WTC11 (cell line): ENCODE data around the gene DIO3. TPM values are rescaled to one million over a fixed set of nuclear protein-coding genes. Genes with fewer than 3 reads are reported as not detected.

Experiments used
- ATAC-seq: fragments of 200-7000 bp; cut with Tn5 transposase; 2 replicates; pipeline ENCODE4 v1.10.0; 2021; ENCODE audit warnings: mild to moderate bottlenecking, moderate library complexity
- CTCF ChIA-PET: fragments of 300-600 bp; sonication (Branson Sonifier 250); formaldehyde crosslinking; loops from one replicate; lab custom pipeline; 2021; ENCODE audit warnings: antibody characterized with exemption; lab: Charles Lee
- POLR2A ChIA-PET: fragments of 350-600 bp; sonication (Branson Sonifier 250); formaldehyde crosslinking; loops from one replicate; lab custom pipeline; 2021; ENCODE audit warnings: antibody characterized with exemption; lab: Charles Lee
- DNase-seq: peaks from one replicate; pipeline ENCODE4 v3.0.0; 2021; ENCODE audit warnings: low spot score
- H3K27ac Mint-ChIP-seq: 2 replicates; pipeline ENCODE4 v1.8.0; 2021; ENCODE audit warnings: mixed read lengths
- H3K27me3 Mint-ChIP-seq: 2 replicates; pipeline ENCODE4 v1.8.0; 2021; ENCODE audit warnings: low read depth, mild to moderate bottlenecking, moderate library complexity, mixed read lengths
- H3K36me3 Mint-ChIP-seq: 2 replicates; pipeline ENCODE4 v1.8.0; 2021; ENCODE audit warnings: mixed read lengths
- H3K4me1 Mint-ChIP-seq: 2 replicates; pipeline ENCODE4 v1.8.0; 2022; ENCODE audit warnings: mixed read lengths
- H3K4me3 Mint-ChIP-seq: 2 replicates; pipeline ENCODE4 v1.8.0; 2021; ENCODE audit warnings: mild to moderate bottlenecking, moderate library complexity, mixed read lengths
- H3K9me3 Mint-ChIP-seq: 2 replicates; pipeline ENCODE4 v1.8.0; 2021; ENCODE audit warnings: mixed read lengths
- ATF1 ChIP-seq: sonication (generic); formaldehyde crosslinking; IDR thresholded peaks from 2 replicates; pipeline ENCODE4 v1.8.1; 2023; ENCODE audit warnings: mild to moderate bottlenecking, moderate library complexity, missing genetic modification reagents
- ELF4 ChIP-seq: sonication (generic); formaldehyde crosslinking; IDR thresholded peaks from 2 replicates; pipeline ENCODE4 v1.8.1; 2022; ENCODE audit warnings: low read depth, mild to moderate bottlenecking, moderate library complexity, missing genetic modification reagents
- GRHL2 ChIP-seq: fragments of 250-450 bp; sonication (Bioruptor Pico); IDR thresholded peaks from 2 replicates; pipeline ENCODE4 v1.8.0; 2022; ENCODE audit warnings: mild to moderate bottlenecking, moderate library complexity; ENCODE audit not compliant: insufficient replicate concordance, severe bottlenecking
- JUN ChIP-seq: sonication (generic); formaldehyde crosslinking; IDR thresholded peaks from 2 replicates; pipeline ENCODE4 v1.8.0; 2023; ENCODE audit warnings: mild to moderate bottlenecking, missing genetic modification reagents
- MYBL2 ChIP-seq: sonication (generic); formaldehyde crosslinking; IDR thresholded peaks from 2 replicates; pipeline ENCODE4 v1.8.1; 2023; ENCODE audit warnings: mild to moderate bottlenecking, moderate library complexity, missing genetic modification reagents
- PRRX2 ChIP-seq: fragments of 250-450 bp; sonication (Bioruptor Pico); IDR thresholded peaks from 2 replicates; pipeline ENCODE4 v1.8.0; 2021; ENCODE audit warnings: mild to moderate bottlenecking
- SMAD4 ChIP-seq: sonication (generic); formaldehyde crosslinking; IDR thresholded peaks from 2 replicates; pipeline ENCODE4 v1.8.0; 2022; ENCODE audit warnings: mild to moderate bottlenecking, missing genetic modification reagents
- SP1 ChIP-seq: sonication (generic); formaldehyde crosslinking; conservative IDR thresholded peaks from 2 replicates; pipeline ENCODE4 v1.8.1; 2022; ENCODE audit warnings: missing genetic modification reagents
- TCF7 ChIP-seq: sonication (generic); formaldehyde crosslinking; IDR thresholded peaks from 2 replicates; pipeline ENCODE4 v1.8.0; 2022; ENCODE audit warnings: mild to moderate bottlenecking, low read depth, missing genetic modification reagents, moderate library complexity
- ZNF121 ChIP-seq: sonication (generic); formaldehyde crosslinking; IDR thresholded peaks from 2 replicates; pipeline ENCODE4 v1.8.0; 2023; ENCODE audit warnings: missing genetic modification reagents
- total RNA-seq: library from RNA; stranded (reverse); gene quantifications from 3 replicates; pipeline ENCODE4 v1.2.3, GENCODE V29; 2021
- TF ChIP-seq, protein P1 (sequence below): fragments of 250-450 bp; sonication (Bioruptor Pico); IDR thresholded peaks from 2 replicates; pipeline ENCODE4 v1.9.0; 2021; ENCODE audit warnings: mild to moderate bottlenecking
- TF ChIP-seq, protein P2 (sequence below): fragments of 250-450 bp; sonication (Bioruptor Pico); IDR thresholded peaks from 2 replicates; pipeline ENCODE4 v1.9.0; 2021; ENCODE audit warnings: moderate library complexity, mild to moderate bottlenecking, inconsistent platforms, borderline replicate concordance
- TF ChIP-seq, protein P3 (sequence below): sonication (generic); formaldehyde crosslinking; IDR thresholded peaks from 2 replicates; pipeline ENCODE4 v1.8.0; 2022; ENCODE audit warnings: mild to moderate bottlenecking, missing genetic modification reagents
- TF ChIP-seq, protein P4 (sequence below): sonication (generic); formaldehyde crosslinking; IDR thresholded peaks from 2 replicates; pipeline ENCODE4 v1.8.0; 2022; ENCODE audit warnings: mild to moderate bottlenecking, missing genetic modification reagents
- TF ChIP-seq, protein P5 (sequence below): sonication (generic); formaldehyde crosslinking; IDR thresholded peaks from 2 replicates; pipeline ENCODE4 v1.8.0; 2023; ENCODE audit warnings: missing genetic modification reagents
- TF ChIP-seq, protein P6 (sequence below): sonication (generic); formaldehyde crosslinking; IDR thresholded peaks from 2 replicates; pipeline ENCODE4 v1.8.0; 2023; ENCODE audit warnings: missing genetic modification reagents, mild to moderate bottlenecking, borderline replicate concordance
- TF ChIP-seq, protein P7 (sequence below): sonication (generic); formaldehyde crosslinking; IDR thresholded peaks from 2 replicates; pipeline ENCODE4 v1.8.0; 2022; ENCODE audit warnings: missing genetic modification reagents
- TF ChIP-seq, protein P8 (sequence below): sonication (generic); formaldehyde crosslinking; IDR thresholded peaks from 2 replicates; pipeline ENCODE4 v1.8.1; 2022; ENCODE audit warnings: mild to moderate bottlenecking, moderate library complexity, missing genetic modification reagents

The DIO3 gene
- total RNA-seq, 1 experiment from 2014 or later = 0.52 TPM

DNA sequence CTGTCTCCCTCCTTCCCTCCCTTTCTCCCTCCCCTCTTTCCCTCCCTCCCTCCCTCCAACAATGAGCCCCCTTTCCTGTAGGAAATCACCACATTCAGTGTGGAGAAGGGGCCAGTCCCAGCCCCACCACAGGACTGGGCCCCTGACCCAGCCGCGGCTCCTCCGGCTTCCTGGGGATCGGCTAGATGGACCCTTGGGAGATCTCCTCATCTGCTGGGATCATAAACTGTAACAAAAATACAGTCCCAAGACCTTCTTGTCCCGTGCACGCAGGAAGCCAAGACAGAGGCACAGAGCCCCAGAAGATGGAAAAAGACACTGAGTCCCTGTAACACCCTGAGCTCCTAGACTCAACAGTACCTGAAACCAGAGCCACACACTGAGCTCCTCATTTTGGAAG is 23.9 kb downstream of the DIO3 start:
- ChIA-PET CTCF (no interaction called here), POLR2A (no interaction called here)
- no peaks in the 10 kb centered on the region for H3K4me1 Mint-ChIP-seq
- no peak overlapping the region for H3K4me3 Mint-ChIP-seq
- no peaks in the 10 kb centered on the region for H3K9me3 Mint-ChIP-seq
- no peaks in the 10 kb centered on the region for H3K36me3 Mint-ChIP-seq
- no peak for TF ChIP-seq TCF7 (CRISPR knock-in tag)
- TF ChIP-seq, protein P1, sequence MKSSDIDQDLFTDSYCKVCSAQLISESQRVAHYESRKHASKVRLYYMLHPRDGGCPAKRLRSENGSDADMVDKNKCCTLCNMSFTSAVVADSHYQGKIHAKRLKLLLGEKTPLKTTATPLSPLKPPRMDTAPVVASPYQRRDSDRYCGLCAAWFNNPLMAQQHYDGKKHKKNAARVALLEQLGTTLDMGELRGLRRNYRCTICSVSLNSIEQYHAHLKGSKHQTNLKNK (CRISPR knock-in tag) = no peak
- TF ChIP-seq ELF4 = no peak
- no peak for TF ChIP-seq SP1 (CRISPR knock-in tag)
- TF ChIP-seq SMAD4 (CRISPR knock-in tag) = no peak
- TF ChIP-seq MYBL2 (CRISPR knock-in tag) = no peak
- TF ChIP-seq, protein P2, sequence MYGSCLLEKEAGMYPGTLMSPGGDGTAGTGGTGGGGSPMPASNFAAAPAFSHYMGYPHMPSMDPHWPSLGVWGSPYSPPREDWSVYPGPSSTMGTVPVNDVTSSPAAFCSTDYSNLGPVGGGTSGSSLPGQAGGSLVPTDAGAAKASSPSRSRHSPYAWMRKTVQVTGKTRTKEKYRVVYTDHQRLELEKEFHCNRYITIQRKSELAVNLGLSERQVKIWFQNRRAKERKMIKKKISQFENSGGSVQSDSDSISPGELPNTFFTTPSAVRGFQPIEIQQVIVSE = no peak
- no peak for TF ChIP-seq GRHL2 (CRISPR knock-in tag)
- TF ChIP-seq, protein P3, sequence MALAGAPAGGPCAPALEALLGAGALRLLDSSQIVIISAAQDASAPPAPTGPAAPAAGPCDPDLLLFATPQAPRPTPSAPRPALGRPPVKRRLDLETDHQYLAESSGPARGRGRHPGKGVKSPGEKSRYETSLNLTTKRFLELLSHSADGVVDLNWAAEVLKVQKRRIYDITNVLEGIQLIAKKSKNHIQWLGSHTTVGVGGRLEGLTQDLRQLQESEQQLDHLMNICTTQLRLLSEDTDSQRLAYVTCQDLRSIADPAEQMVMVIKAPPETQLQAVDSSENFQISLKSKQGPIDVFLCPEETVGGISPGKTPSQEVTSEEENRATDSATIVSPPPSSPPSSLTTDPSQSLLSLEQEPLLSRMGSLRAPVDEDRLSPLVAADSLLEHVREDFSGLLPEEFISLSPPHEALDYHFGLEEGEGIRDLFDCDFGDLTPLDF = no peak
- H3K27me3 Mint-ChIP-seq = peaks cover 3% of the 10 kb centered on the region; the same call in 1 of the 2 replicates
- DNase-seq (no peak), ATAC-seq (no peak)
- H3K27ac Mint-ChIP-seq = no peak overlapping the region

DNA sequence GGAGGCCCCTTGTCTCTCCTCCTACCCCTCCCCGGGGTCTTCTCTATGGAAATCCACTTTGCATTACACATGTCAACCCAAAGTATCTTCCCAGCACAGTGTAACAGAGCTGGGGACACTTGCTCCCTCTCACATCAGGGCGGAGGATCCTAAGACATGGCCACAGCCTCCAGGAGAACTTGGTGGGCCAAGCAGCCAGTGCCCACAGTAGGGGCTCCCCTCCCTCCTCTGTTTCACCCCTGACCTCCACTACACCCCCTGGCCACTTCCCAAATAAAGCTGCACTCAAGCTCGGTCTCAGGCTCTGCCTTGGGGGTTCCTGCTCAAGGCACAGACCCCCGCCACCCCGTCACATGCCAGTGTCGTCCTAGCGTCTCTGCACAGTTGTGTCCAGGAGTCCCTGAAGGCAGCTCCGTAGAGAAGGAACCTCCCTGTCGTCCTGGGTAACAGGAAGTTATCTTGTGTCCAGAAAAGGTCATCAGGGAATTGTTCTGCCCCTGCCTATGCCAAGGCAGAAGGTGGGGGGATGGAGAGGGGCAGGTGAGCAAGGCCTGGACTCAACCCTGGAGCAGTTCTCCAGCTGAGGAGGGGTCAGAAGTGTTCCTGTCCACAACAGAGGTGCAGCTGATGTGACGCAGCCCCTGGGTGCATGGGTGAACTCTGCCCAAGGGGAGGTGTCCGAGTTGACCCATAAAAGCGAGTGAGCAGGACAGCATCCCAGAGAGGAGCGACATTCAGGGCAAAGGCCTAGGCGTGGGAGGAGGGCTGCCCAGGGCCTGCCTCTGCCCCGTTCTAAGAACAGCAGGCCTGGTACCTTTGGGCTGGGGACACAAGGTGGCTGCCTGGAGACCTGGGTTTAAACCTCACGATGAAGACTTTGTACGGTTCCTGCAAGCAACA is 25.5 kb downstream of the DIO3 start:
- no peaks in the 10 kb centered on the region for H3K9me3 Mint-ChIP-seq
- POLR2A ChIA-PET = no interaction called here
- no peaks in the 10 kb centered on the region; the same call in 1 of the 2 replicates for H3K27me3 Mint-ChIP-seq
- H3K36me3 Mint-ChIP-seq = no peaks in the 10 kb centered on the region
- no peak for TF ChIP-seq ATF1 (CRISPR knock-in tag)
- no peak for TF ChIP-seq ELF4
- TF ChIP-seq ZNF121 (CRISPR knock-in tag) = no peak
- no peak for TF ChIP-seq PRRX2 (CRISPR knock-in tag)
- TF ChIP-seq, protein P4, sequence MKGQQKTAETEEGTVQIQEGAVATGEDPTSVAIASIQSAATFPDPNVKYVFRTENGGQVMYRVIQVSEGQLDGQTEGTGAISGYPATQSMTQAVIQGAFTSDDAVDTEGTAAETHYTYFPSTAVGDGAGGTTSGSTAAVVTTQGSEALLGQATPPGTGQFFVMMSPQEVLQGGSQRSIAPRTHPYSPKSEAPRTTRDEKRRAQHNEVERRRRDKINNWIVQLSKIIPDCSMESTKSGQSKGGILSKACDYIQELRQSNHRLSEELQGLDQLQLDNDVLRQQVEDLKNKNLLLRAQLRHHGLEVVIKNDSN (CRISPR knock-in tag) = no peak
- TF ChIP-seq, protein P5, sequence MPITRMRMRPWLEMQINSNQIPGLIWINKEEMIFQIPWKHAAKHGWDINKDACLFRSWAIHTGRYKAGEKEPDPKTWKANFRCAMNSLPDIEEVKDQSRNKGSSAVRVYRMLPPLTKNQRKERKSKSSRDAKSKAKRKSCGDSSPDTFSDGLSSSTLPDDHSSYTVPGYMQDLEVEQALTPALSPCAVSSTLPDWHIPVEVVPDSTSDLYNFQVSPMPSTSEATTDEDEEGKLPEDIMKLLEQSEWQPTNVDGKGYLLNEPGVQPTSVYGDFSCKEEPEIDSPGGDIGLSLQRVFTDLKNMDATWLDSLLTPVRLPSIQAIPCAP = no peak
- TF ChIP-seq JUN (CRISPR knock-in tag) = no peak
- TF ChIP-seq, protein P6, sequence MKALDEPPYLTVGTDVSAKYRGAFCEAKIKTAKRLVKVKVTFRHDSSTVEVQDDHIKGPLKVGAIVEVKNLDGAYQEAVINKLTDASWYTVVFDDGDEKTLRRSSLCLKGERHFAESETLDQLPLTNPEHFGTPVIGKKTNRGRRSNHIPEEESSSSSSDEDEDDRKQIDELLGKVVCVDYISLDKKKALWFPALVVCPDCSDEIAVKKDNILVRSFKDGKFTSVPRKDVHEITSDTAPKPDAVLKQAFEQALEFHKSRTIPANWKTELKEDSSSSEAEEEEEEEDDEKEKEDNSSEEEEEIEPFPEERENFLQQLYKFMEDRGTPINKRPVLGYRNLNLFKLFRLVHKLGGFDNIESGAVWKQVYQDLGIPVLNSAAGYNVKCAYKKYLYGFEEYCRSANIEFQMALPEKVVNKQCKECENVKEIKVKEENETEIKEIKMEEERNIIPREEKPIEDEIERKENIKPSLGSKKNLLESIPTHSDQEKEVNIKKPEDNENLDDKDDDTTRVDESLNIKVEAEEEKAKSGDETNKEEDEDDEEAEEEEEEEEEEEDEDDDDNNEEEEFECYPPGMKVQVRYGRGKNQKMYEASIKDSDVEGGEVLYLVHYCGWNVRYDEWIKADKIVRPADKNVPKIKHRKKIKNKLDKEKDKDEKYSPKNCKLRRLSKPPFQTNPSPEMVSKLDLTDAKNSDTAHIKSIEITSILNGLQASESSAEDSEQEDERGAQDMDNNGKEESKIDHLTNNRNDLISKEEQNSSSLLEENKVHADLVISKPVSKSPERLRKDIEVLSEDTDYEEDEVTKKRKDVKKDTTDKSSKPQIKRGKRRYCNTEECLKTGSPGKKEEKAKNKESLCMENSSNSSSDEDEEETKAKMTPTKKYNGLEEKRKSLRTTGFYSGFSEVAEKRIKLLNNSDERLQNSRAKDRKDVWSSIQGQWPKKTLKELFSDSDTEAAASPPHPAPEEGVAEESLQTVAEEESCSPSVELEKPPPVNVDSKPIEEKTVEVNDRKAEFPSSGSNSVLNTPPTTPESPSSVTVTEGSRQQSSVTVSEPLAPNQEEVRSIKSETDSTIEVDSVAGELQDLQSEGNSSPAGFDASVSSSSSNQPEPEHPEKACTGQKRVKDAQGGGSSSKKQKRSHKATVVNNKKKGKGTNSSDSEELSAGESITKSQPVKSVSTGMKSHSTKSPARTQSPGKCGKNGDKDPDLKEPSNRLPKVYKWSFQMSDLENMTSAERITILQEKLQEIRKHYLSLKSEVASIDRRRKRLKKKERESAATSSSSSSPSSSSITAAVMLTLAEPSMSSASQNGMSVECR (CRISPR knock-in tag) = no peak
- TF ChIP-seq, protein P7, sequence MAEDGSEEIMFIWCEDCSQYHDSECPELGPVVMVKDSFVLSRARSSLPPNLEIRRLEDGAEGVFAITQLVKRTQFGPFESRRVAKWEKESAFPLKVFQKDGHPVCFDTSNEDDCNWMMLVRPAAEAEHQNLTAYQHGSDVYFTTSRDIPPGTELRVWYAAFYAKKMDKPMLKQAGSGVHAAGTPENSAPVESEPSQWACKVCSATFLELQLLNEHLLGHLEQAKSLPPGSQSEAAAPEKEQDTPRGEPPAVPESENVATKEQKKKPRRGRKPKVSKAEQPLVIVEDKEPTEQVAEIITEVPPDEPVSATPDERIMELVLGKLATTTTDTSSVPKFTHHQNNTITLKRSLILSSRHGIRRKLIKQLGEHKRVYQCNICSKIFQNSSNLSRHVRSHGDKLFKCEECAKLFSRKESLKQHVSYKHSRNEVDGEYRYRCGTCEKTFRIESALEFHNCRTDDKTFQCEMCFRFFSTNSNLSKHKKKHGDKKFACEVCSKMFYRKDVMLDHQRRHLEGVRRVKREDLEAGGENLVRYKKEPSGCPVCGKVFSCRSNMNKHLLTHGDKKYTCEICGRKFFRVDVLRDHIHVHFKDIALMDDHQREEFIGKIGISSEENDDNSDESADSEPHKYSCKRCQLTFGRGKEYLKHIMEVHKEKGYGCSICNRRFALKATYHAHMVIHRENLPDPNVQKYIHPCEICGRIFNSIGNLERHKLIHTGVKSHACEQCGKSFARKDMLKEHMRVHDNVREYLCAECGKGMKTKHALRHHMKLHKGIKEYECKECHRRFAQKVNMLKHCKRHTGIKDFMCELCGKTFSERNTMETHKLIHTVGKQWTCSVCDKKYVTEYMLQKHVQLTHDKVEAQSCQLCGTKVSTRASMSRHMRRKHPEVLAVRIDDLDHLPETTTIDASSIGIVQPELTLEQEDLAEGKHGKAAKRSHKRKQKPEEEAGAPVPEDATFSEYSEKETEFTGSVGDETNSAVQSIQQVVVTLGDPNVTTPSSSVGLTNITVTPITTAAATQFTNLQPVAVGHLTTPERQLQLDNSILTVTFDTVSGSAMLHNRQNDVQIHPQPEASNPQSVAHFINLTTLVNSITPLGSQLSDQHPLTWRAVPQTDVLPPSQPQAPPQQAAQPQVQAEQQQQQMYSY (CRISPR knock-in tag) = no peak
- TF ChIP-seq, protein P8, sequence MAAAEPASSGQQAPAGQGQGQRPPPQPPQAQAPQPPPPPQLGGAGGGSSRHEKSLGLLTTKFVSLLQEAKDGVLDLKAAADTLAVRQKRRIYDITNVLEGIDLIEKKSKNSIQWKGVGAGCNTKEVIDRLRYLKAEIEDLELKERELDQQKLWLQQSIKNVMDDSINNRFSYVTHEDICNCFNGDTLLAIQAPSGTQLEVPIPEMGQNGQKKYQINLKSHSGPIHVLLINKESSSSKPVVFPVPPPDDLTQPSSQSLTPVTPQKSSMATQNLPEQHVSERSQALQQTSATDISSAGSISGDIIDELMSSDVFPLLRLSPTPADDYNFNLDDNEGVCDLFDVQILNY (CRISPR knock-in tag) = no peak
- DNase-seq (no peak), ATAC-seq (no peak)
- CTCF ChIA-PET = no interaction called here
- H3K27ac Mint-ChIP-seq = no peak overlapping the region
- H3K4me1 Mint-ChIP-seq = no peaks in the 10 kb centered on the region
- H3K4me3 Mint-ChIP-seq = no peak overlapping the region
